ENCODE results near the gene GDF11.

DNA sequence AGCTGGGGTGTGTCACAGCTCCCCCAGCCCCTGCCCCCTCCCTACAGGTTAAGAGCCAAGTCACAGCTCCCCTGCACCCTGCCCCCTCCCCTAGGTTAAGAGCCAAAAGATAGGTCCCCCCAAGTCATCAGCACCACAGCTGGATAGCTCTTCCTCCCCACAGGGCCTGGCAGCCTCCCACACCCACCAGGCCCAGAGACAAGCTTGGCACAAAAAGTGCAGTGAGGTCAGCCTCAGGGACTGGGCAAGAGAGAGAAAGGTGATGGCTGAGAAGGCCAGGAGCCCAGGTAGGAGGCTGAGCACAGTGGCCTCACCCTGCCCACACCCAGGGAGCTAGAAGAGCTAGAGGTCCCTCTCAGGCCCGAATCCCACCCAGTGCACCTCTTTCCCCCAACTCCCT, 44.0 kb upstream of the GDF11 start:
- no peak for TF ChIP-seq YY1 (IDR thresholded peaks at IDR 0.05; ENCODE audit: extremely low read depth, insufficient replicate concordance, low read depth, low read length)
- no peak for TF ChIP-seq EGR1 (IDR thresholded peaks at IDR 0.05; ENCODE audit: low read depth)
- TF ChIP-seq, protein P1, sequence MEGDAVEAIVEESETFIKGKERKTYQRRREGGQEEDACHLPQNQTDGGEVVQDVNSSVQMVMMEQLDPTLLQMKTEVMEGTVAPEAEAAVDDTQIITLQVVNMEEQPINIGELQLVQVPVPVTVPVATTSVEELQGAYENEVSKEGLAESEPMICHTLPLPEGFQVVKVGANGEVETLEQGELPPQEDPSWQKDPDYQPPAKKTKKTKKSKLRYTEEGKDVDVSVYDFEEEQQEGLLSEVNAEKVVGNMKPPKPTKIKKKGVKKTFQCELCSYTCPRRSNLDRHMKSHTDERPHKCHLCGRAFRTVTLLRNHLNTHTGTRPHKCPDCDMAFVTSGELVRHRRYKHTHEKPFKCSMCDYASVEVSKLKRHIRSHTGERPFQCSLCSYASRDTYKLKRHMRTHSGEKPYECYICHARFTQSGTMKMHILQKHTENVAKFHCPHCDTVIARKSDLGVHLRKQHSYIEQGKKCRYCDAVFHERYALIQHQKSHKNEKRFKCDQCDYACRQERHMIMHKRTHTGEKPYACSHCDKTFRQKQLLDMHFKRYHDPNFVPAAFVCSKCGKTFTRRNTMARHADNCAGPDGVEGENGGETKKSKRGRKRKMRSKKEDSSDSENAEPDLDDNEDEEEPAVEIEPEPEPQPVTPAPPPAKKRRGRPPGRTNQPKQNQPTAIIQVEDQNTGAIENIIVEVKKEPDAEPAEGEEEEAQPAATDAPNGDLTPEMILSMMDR (IDR thresholded peaks at IDR 0.05 in 2 of 3, conservative IDR thresholded peaks at IDR 0.05 in 1 of 3; ENCODE audit: borderline replicate concordance in 1 of 3, insufficient read depth in 1 of 3, low read depth in 2 of 3, low read length in 2 of 3): no peak
- TF ChIP-seq RAD21 (IDR thresholded peaks at IDR 0.05; ENCODE audit: low read depth): no peak
- TF ChIP-seq POLR2AphosphoS5 (IDR thresholded peaks at IDR 0.05; ENCODE audit: low read depth, low read length): no peak
- TF ChIP-seq EZH2 (IDR thresholded peaks at IDR 0.05): no peak
- TF ChIP-seq, protein P2, sequence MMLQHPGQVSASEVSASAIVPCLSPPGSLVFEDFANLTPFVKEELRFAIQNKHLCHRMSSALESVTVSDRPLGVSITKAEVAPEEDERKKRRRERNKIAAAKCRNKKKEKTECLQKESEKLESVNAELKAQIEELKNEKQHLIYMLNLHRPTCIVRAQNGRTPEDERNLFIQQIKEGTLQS (IDR thresholded peaks at IDR 0.05): no peak
- TF ChIP-seq CEBPB (IDR thresholded peaks at IDR 0.05; ENCODE audit: low read depth): no peak
- TF ChIP-seq TCF7L2 (IDR thresholded peaks at IDR 0.05; ENCODE audit: borderline replicate concordance, extremely low read depth, insufficient read depth, insufficient read length): no peak
- TF ChIP-seq EZH2phosphoT487 (IDR thresholded peaks at IDR 0.05; ENCODE audit: borderline replicate concordance): no peak
- TF ChIP-seq, protein P3, sequence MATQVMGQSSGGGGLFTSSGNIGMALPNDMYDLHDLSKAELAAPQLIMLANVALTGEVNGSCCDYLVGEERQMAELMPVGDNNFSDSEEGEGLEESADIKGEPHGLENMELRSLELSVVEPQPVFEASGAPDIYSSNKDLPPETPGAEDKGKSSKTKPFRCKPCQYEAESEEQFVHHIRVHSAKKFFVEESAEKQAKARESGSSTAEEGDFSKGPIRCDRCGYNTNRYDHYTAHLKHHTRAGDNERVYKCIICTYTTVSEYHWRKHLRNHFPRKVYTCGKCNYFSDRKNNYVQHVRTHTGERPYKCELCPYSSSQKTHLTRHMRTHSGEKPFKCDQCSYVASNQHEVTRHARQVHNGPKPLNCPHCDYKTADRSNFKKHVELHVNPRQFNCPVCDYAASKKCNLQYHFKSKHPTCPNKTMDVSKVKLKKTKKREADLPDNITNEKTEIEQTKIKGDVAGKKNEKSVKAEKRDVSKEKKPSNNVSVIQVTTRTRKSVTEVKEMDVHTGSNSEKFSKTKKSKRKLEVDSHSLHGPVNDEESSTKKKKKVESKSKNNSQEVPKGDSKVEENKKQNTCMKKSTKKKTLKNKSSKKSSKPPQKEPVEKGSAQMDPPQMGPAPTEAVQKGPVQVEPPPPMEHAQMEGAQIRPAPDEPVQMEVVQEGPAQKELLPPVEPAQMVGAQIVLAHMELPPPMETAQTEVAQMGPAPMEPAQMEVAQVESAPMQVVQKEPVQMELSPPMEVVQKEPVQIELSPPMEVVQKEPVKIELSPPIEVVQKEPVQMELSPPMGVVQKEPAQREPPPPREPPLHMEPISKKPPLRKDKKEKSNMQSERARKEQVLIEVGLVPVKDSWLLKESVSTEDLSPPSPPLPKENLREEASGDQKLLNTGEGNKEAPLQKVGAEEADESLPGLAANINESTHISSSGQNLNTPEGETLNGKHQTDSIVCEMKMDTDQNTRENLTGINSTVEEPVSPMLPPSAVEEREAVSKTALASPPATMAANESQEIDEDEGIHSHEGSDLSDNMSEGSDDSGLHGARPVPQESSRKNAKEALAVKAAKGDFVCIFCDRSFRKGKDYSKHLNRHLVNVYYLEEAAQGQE (IDR thresholded peaks at IDR 0.05; ENCODE audit: low read depth): no peak
